ENCODE measurements around the gene PSMC3IP.

- TF ChIP-seq CTCF (IDR thresholded peaks at IDR 0.05) (no peak), CREM (CRISPR knock-in tag; IDR thresholded peaks at IDR 0.05) (no peak), GTF2I (CRISPR knock-in tag; conservative IDR thresholded peaks at IDR 0.05) (no peak), NR1H2 (CRISPR knock-in tag; IDR thresholded peaks at IDR 0.05) (no peak), NR2C2 (CRISPR knock-in tag; IDR thresholded peaks at IDR 0.05) (no peak), MAX (CRISPR knock-in tag; IDR thresholded peaks at IDR 0.05) (no peak), MLX (CRISPR knock-in tag; IDR thresholded peaks at IDR 0.05) (no peak)
These were observed 31.0 kb upstream of the PSMC3IP start for GRCh38 chr17:42608305-42609181.

Measured in WTC11 (cell line).